ENCODE results near the gene ESPN. TPM values are rescaled to one million over a fixed set of nuclear protein-coding genes. Genes with fewer than 3 reads are reported as not detected.
"Not testable (repeated sequence)": the region's sequence is repeated elsewhere in the genome, so short reads cannot be mapped to it uniquely, and the experiment has no call there.

ESPN gene
- total and polyA plus RNA-seq, 12 donors, result 0.12 to 0.51 (median 0.25) TPM; not detected in 5

- Histone ChIP-seq H3K27ac (no peak overlapping the region), H3K4me1 (peaks cover 0 to 17% (median 11%) of the 10 kb centered on the region in 9 donors), H3K9me3 (no peaks in the 10 kb centered on the region), H3K36me3 (no peaks in the 10 kb centered on the region), H3K27me3 (peaks cover 32 to 89% (median 67%) of the 10 kb centered on the region in 7 donors), H3K4me3 (no peak overlapping the region)
- no peak for DNase-seq
- intact Hi-C loops (cut with DNase I), result no loop called here
- TF ChIP-seq CTCF (IDR thresholded peaks at IDR 0.05), result no peak
- 90 to 91% methylated on average over 21 of the region's 21 CpGs for WGBS, 2 donors
- no peak for ATAC-seq
These were observed 19.0 kb downstream of the ESPN start for GRCh38 chr1:6443339-6444115.

GRCh38 chr1:6444377-6444776 is 19.8 kb downstream of the ESPN start:
- no peak for DNase-seq
- H3K9me3 ChIP-seq, result no peaks in the 10 kb centered on the region
- no peak for TF ChIP-seq CTCF (IDR thresholded peaks at IDR 0.05)
- no peak for ATAC-seq
- no peak overlapping the region for H3K27ac ChIP-seq
- H3K36me3 ChIP-seq, result no peaks in the 10 kb centered on the region
- WGBS, 2 donors, result 84 to 85% methylated on average over 15 of the region's 15 CpGs
- peaks cover 0 to 22% (median 11%) of the 10 kb centered on the region in 9 donors for H3K4me1 ChIP-seq
- H3K4me3 ChIP-seq, result no peak overlapping the region
- intact Hi-C loops (cut with DNase I), result no loop called here
- peaks cover 34 to 89% (median 67%) of the 10 kb centered on the region in 7 donors for H3K27me3 ChIP-seq

GRCh38 chr1:6445062-6445763 is 20.6 kb downstream of the ESPN start:
- no peak overlapping the region for H3K27ac ChIP-seq
- 52 to 56% methylated on average over 19 of the region's 19 CpGs for WGBS, 2 donors
- DNase-seq, result peak in 1 of 2 donors; percentile 40
- intact Hi-C loops (cut with DNase I), result no loop called here
- H3K27me3 ChIP-seq, result peaks cover 29 to 89% (median 67%) of the 10 kb centered on the region in 7 donors
- no peaks in the 10 kb centered on the region for H3K36me3 ChIP-seq
- ATAC-seq, result peak in 7 of 8 donors; percentile 33 to 67 (median 45)
- H3K9me3 ChIP-seq, result no peaks in the 10 kb centered on the region
- peaks cover 0 to 22% (median 10%) of the 10 kb centered on the region in 9 donors for H3K4me1 ChIP-seq
- TF ChIP-seq CTCF (IDR thresholded peaks at IDR 0.05), result peak; percentile 21 to 68 (median 57)
- no peak overlapping the region for H3K4me3 ChIP-seq

GRCh38 chr1:6445929-6446328 is 21.4 kb downstream of the ESPN start:
- H3K4me1 ChIP-seq, result peaks cover 0 to 22% (median 10%) of the 10 kb centered on the region in 9 donors
- peaks cover 22 to 89% (median 66%) of the 10 kb centered on the region in 7 donors for H3K27me3 ChIP-seq
- H3K9me3 ChIP-seq; DNase-seq; H3K27ac ChIP-seq; H3K36me3 ChIP-seq; intact Hi-C loops (cut with DNase I); ATAC-seq; H3K4me3 ChIP-seq: not testable (repeated sequence)
- 81 to 87% methylated on average over 2 to 4 of the region's 4 CpGs for WGBS, 2 donors
